ENCODE data around the gene B9D1.

The B9D1 gene

GRCh38 chr17:19304751-19305150, 57.8 kb downstream of the B9D1 start:
- Histone ChIP-seq H3K27me3 (no peaks in the 10 kb centered on the region), H3K4me1 (peaks cover 0 to 30% (median 12%) of the 10 kb centered on the region in 4 donors), H3K4me3 (no peak overlapping the region), H3K27ac (no peak overlapping the region), H3K36me3 (peaks cover 0 to 14% (median 9%) of the 10 kb centered on the region in 3 donors), H3K9me3 (no peaks in the 10 kb centered on the region)
- DNase-seq, result no peak
- TF ChIP-seq CTCF (IDR thresholded peaks at IDR 0.05), result no peak
- intact Hi-C loops (cut with DNase I; ENCODE audit: low total_unique reads), result no loop called here

- intact Hi-C loops (cut with DNase I; ENCODE audit: low total_unique reads), result no loop called here
- Histone ChIP-seq H3K4me1 (peaks cover 0 to 30% (median 12%) of the 10 kb centered on the region in 4 donors), H3K36me3 (peaks cover 0 to 9% (median 7%) of the 10 kb centered on the region in 3 donors), H3K27me3 (no peaks in the 10 kb centered on the region), H3K4me3 (no peak overlapping the region), H3K9me3 (no peaks in the 10 kb centered on the region), H3K27ac (no peak overlapping the region)
- TF ChIP-seq CTCF (IDR thresholded peaks at IDR 0.05), result no peak
- peak in 1 of 2 donors; percentile 46 for DNase-seq
These were observed 58.3 kb downstream of the B9D1 start for GRCh38 chr17:19304209-19304608.

GRCh38 chr17:19303367-19303776, 59.2 kb downstream of the B9D1 start:
- Histone ChIP-seq H3K4me1 (peaks cover 0 to 37% (median 13%) of the 10 kb centered on the region in 4 donors), H3K9me3 (no peaks in the 10 kb centered on the region), H3K4me3 (no peak overlapping the region), H3K27me3 (no peaks in the 10 kb centered on the region), H3K27ac (no peak overlapping the region), H3K36me3 (peaks cover 0 to 9% (median 7%) of the 10 kb centered on the region in 3 donors)
- intact Hi-C loops (cut with DNase I; ENCODE audit: low total_unique reads), result no loop called here
- TF ChIP-seq CTCF (IDR thresholded peaks at IDR 0.05), result no peak
- DNase-seq, result no peak

- H3K4me1 ChIP-seq, result peaks cover 0 to 42% (median 15%) of the 10 kb centered on the region in 4 donors
- intact Hi-C loops (cut with DNase I; ENCODE audit: low total_unique reads), result no loop called here
These were observed 59.7 kb downstream of the B9D1 start for GRCh38 chr17:19302791-19303331.

GRCh38 chr17:19301973-19302372, 60.5 kb downstream of the B9D1 start:
- Histone ChIP-seq H3K27me3 (no peaks in the 10 kb centered on the region), H3K27ac (no peak overlapping the region), H3K9me3 (no peaks in the 10 kb centered on the region), H3K36me3 (peaks cover 0 to 9% (median 7%) of the 10 kb centered on the region in 3 donors), H3K4me3 (no peak overlapping the region), H3K4me1 (peaks cover 0 to 44% (median 19%) of the 10 kb centered on the region in 4 donors)
- DNase-seq, result no peak
- intact Hi-C loops (cut with DNase I; ENCODE audit: low total_unique reads), result no loop called here
- no peak for TF ChIP-seq CTCF (IDR thresholded peaks at IDR 0.05)

More at GRCh38 chr17:19302791-19303331, 59.7 kb downstream of the B9D1 start:
- no peak for TF ChIP-seq CTCF (IDR thresholded peaks at IDR 0.05)
- DNase-seq, result no peak
- Histone ChIP-seq H3K27me3 (no peaks in the 10 kb centered on the region), H3K9me3 (no peaks in the 10 kb centered on the region), H3K36me3 (peaks cover 0 to 9% (median 7%) of the 10 kb centered on the region in 3 donors), H3K4me3 (no peak overlapping the region), H3K27ac (no peak overlapping the region)

Measured in tibial artery (tissue), 4 donors.